HepG2 (cell line): ENCODE results near the gene CDK13. TPM values are rescaled to one million over a fixed set of nuclear protein-coding genes. Genes with fewer than 3 reads are reported as not detected.
A peak's percentile ranks its signal among the peaks of the same experiment; 100 is the strongest.

Source experiments
- ATAC-seq: fragments of 200-7000 bp; cut with Tn5 transposase; 3 replicates; pipeline ENCODE4 v1.9.1; 2020; ENCODE audit warnings: mild to moderate bottlenecking, moderate library complexity
- BruUV-seq: library from RNA; stranded (reverse); fragments of 400-500 nt; replicated peaks from 2 replicates; lab custom pipeline; 2021; lab: Mats Ljungman, UMichigan
- CTCF ChIA-PET: fragments of 300-600 bp; formaldehyde crosslinking; extraction: SDS; loops from one replicate; lab custom pipeline; 2021; ENCODE audit warnings: low total read pairs, inconsistent platforms, low intra/inter-chr PET ratio; lab: Yijun Ruan, JAX
- POLR2A ChIA-PET: fragments of 350-600 bp; sonication (Branson Sonifier 250); formaldehyde crosslinking; loops from one replicate; lab custom pipeline; 2020; ENCODE audit warnings: antibody characterized with exemption, inconsistent platforms; lab: Yijun Ruan, JAX
- DNase-seq: peaks from one replicate; pipeline ENCODE4 v3.0.0-alpha.2; 2015; ENCODE audit warnings: low spot score
- FAIRE-seq: peaks from 3 replicates; lab custom pipeline; 2011; peaks lifted over from hg19 to GRCh38; lab: Jason Lieb, UNC
- H2AFZ ChIP-seq: one replicate; pipeline ENCODE4 v1.6.1; 2011; ENCODE audit warnings: low read length, inconsistent platforms
- H3K27ac ChIP-seq: fragments of 300-600 bp; 3 replicates; pipeline ENCODE4 v1.8.0; 2011; ENCODE audit warnings: mixed run types, mild to moderate bottlenecking, mixed read lengths, low read length, inconsistent platforms; ENCODE audit not compliant: insufficient read depth; ENCODE audit errors: extremely low read length
- H3K27me3 ChIP-seq, 2 experiments: fragments of 200-600 bp in 1 of 2; 2 replicates in 1 of 2; 3 replicates in 1 of 2; pipeline versions ENCODE4 v1.6.0 to v1.8.0; 2011; ENCODE audit warnings: low read length in 2 of 2, mild to moderate bottlenecking in 2 of 2, moderate library complexity in 2 of 2, inconsistent platforms in 1 of 2; ENCODE audit not compliant: insufficient read depth in 2 of 2, control insufficient read depth in 1 of 2
- H3K36me3 ChIP-seq, 2 experiments: fragments of 200-600 bp in 1 of 2; replicated peaks in 1 of 2; 2 replicates in 1 of 2; 3 replicates in 1 of 2; pipeline versions ENCODE4 v1.5.1 to v1.8.0; 2011; ENCODE audit warnings: low read length in 2 of 2, inconsistent platforms in 1 of 2; ENCODE audit not compliant: insufficient read depth in 2 of 2, control insufficient read depth in 1 of 2
- H3K4me1 ChIP-seq: 2 replicates; pipeline ENCODE4 v1.5.1; 2012; ENCODE audit warnings: low read length, inconsistent platforms; ENCODE audit not compliant: insufficient read depth
- H3K4me2 ChIP-seq: 2 replicates; pipeline ENCODE4 v1.6.0; 2011; ENCODE audit warnings: low read depth, low read length, inconsistent platforms
- H3K4me3 ChIP-seq, 3 experiments: fragments of 200-600 bp in 1 of 3; sonication (generic), shearing (Covaris generic) in 1 of 3; replicated peaks in 1 of 3; 2 replicates each; pipeline ENCODE4 v1.5.1; 2011 to 2016; ENCODE audit warnings: low read length in 3 of 3, inconsistent platforms in 2 of 3, low read depth in 2 of 3, mild to moderate bottlenecking in 2 of 3, control low read depth in 1 of 3, mixed read lengths in 1 of 3; ENCODE audit not compliant: insufficient read depth in 1 of 3
- H3K79me2 ChIP-seq: one replicate; pipeline ENCODE4 v1.6.1; 2011; ENCODE audit warnings: low read length, inconsistent platforms; ENCODE audit not compliant: insufficient read depth
- H3K9ac ChIP-seq: 2 replicates; pipeline ENCODE4 v1.6.0; 2011; ENCODE audit warnings: mild to moderate bottlenecking, low read depth, low read length, inconsistent platforms; ENCODE audit not compliant: insufficient read depth
- H3K9me3 ChIP-seq: 2 replicates; pipeline ENCODE4 v1.5.1; 2012; ENCODE audit warnings: mild to moderate bottlenecking, low read length
- H4K20me1 ChIP-seq: 2 replicates; pipeline ENCODE4 v1.6.0; 2011; ENCODE audit warnings: inconsistent platforms, mild to moderate bottlenecking, low read length, moderate library complexity; ENCODE audit not compliant: insufficient read depth
- CEBPB ChIP-seq: IDR thresholded peaks from 2 replicates; pipeline ENCODE4 v1.6.1; 2011; ENCODE audit warnings: low read depth, low read length, improper control_type of control experiment, borderline replicate concordance
- U2AF1 ChIP-seq: fragments of 200-400 bp; formaldehyde crosslinking; optimal IDR thresholded peaks from 2 replicates; pipeline ENCODE3; 2017; ENCODE audit warnings: mild to moderate bottlenecking, low read depth, low read length
- ZNF646 ChIP-seq: sonication (generic); formaldehyde crosslinking; IDR thresholded peaks from 2 replicates; pipeline ENCODE4 v1.9.0; 2021; ENCODE audit warnings: mild to moderate bottlenecking, missing genetic modification reagents
- WGBS: methylation state at CpG from one replicate; pipeline ENCODE4 v1.1.6; 2017; ENCODE audit warnings: low lambda C conversion rate; 5-methylcytosine and 5-hydroxymethylcytosine counted together
- in situ Hi-C: cut with HindIII; loops from 2 replicates; pipeline ENCODE4 v1.10.0; 2017; ENCODE audit warnings: low pct_unique_long_range_greater_than_20kb; ENCODE audit not compliant: extremely low pct_ligation_motif_present
- intact Hi-C: fragments of 100-400 bp; cut with micrococcal nuclease; formaldehyde crosslinking; loops from one replicate; pipeline ENCODE4 v1.10.0; 2022; ENCODE audit not compliant: unreplicated experiment
- polyA plus RNA-seq, 8 experiments: library from polyadenylated mRNA; depleted of rRNA in 3 of 8; stranded (reverse) in 7 of 8; unstranded in 1 of 8; fragments of >200 nt; fragmentation: Illumina TruSeq in 4 of 8; extraction: Trizol in 4 of 8; gene quantifications; 2 replicates each; pipeline versions ENCODE4 v1.2.1 to v1.2.3, GENCODE V29; 2011 to 2016; ENCODE audit warnings: low read depth in 4 of 8, missing spikeins in 1 of 8, mixed read lengths in 1 of 8; ENCODE audit not compliant: insufficient read depth in 1 of 8
- total RNA-seq, 5 experiments: library from RNA; depleted of rRNA; stranded (reverse); fragments of >200 nt; fragmentation: Illumina TruSeq; extraction: Trizol; gene quantifications; 2 replicates each; pipeline ENCODE4 v1.2.3, GENCODE V29; 2016; ENCODE audit warnings: low read depth in 1 of 5

The CDK13 gene
- total and polyA plus RNA-seq, 2 of the 13 experiments (the other 11 are each of a cell fraction or from before 2014, with no cell fraction given) = 21.0 to 40.9 TPM

- CTCF ChIA-PET = no interaction called here
- in situ Hi-C loops (no loop called here), intact Hi-C loops (no loop called here)
- Histone ChIP-seq H3K4me3 (no peak overlapping the region), H3K27me3 (no peaks in the 10 kb centered on the region), H3K27ac (no peak overlapping the region)
- DNase-seq (no peak), ATAC-seq (no peak)
- no peak for TF ChIP-seq U2AF1
- TF ChIP-seq CEBPB = 0 out of 2 replicates have a peak, but pooled peaks have one; percentile 2
- TF ChIP-seq, all 625 proteins: peak for 1
- no peaks in the 10 kb centered on the region for H4K20me1 ChIP-seq
- WGBS = 77% methylated on average over 4 of the region's 4 CpGs
- no peaks in the 10 kb centered on the region; a peak in 1 of 5 replicates for H3K36me3 ChIP-seq
- no peak for FAIRE-seq
- H3K9ac ChIP-seq = no peak overlapping the region
- H3K79me2 ChIP-seq = no peaks in the 10 kb centered on the region
- H3K4me2 ChIP-seq = no peak overlapping the region
- POLR2A ChIA-PET = no interaction called here
- no peaks in the 10 kb centered on the region for H3K4me1 ChIP-seq
- BruUV-seq = no TSS peak
- H2AFZ ChIP-seq = no peak overlapping the region
- no peaks in the 10 kb centered on the region for H3K9me3 ChIP-seq
These were observed 155.9 kb downstream of the CDK13 start for GRCh38 chr7:40105879-40106473.

GRCh38 chr7:40115936-40116335 lies 165.9 kb downstream of the CDK13 start:
- no peak overlapping the region for H3K9ac ChIP-seq
- intact Hi-C loops (no loop called here), in situ Hi-C loops (no loop called here)
- H3K79me2 ChIP-seq = no peaks in the 10 kb centered on the region
- H3K27ac ChIP-seq = no peak overlapping the region
- no peak overlapping the region for H2AFZ ChIP-seq
- CTCF ChIA-PET = no interaction called here
- ATAC-seq = no peak
- 94% methylated on average over 2 of the region's 2 CpGs for WGBS
- H3K27me3 ChIP-seq = no peaks in the 10 kb centered on the region
- H3K4me3 ChIP-seq = no peak overlapping the region
- no peaks in the 10 kb centered on the region for H4K20me1 ChIP-seq
- no TSS peak for BruUV-seq
- H3K9me3 ChIP-seq = no peaks in the 10 kb centered on the region
- H3K36me3 ChIP-seq = no peaks in the 10 kb centered on the region
- POLR2A ChIA-PET = no interaction called here
- no peak for FAIRE-seq
- no peak for DNase-seq
- no peak overlapping the region for H3K4me2 ChIP-seq
- no peaks in the 10 kb centered on the region for H3K4me1 ChIP-seq
- TF ChIP-seq ZNF646 = no peak
